ENCODE results near the gene GRIK4. TPM values are rescaled to one million over a fixed set of nuclear protein-coding genes. Genes with fewer than 3 reads are reported as not detected.

Gene GRIK4
- total and polyA plus RNA-seq, 9 of the 15 experiments (the other 6 are each of a cell fraction or from before 2014, with no cell fraction given), result not detected

- TF ChIP-seq CBFA2T2 (conservative IDR thresholded peaks at IDR 0.05) (no peak), ZNF347 (CRISPR knock-in tag; IDR thresholded peaks at IDR 0.05; ENCODE audit: low read depth) (no peak), BRF1 (IDR thresholded peaks at IDR 0.05; ENCODE audit: borderline replicate concordance, extremely low read depth, insufficient read length) (no peak), ZNF57 (CRISPR knock-in tag; IDR thresholded peaks at IDR 0.05) (no peak), CTBP1 (IDR thresholded peaks at IDR 0.05; ENCODE audit: borderline replicate concordance) (no peak), PURB (CRISPR knock-in tag; IDR thresholded peaks at IDR 0.05; ENCODE audit: low read depth) (no peak), KDM5B (IDR thresholded peaks at IDR 0.05; ENCODE audit: insufficient replicate concordance, low read depth, low read length) (no peak), ZNF134 (CRISPR knock-in tag; conservative IDR thresholded peaks at IDR 0.05) (no peak), ELF4 (CRISPR knock-in tag; IDR thresholded peaks at IDR 0.05) (no peak), ZBTB17 (CRISPR knock-in tag; IDR thresholded peaks at IDR 0.05) (no peak), POU5F1 (IDR thresholded peaks at IDR 0.05; ENCODE audit: borderline replicate concordance, low read depth, low read length, partially characterized antibody) (no peak), CBX1 (IDR thresholded peaks at IDR 0.05; ENCODE audit: low read depth) (no peak), HOMEZ (CRISPR knock-in tag; IDR thresholded peaks at IDR 0.05) (no peak), CBX3 (IDR thresholded peaks at IDR 0.05; ENCODE audit: borderline replicate concordance in 1 of 2, low read length in 2 of 2) (no peak), HDAC1 (IDR thresholded peaks at IDR 0.05) (no peak)
- H3K9ac ChIP-seq (ENCODE audit: insufficient read depth in 1 of 2, low read depth in 2 of 2, low read length in 2 of 2), result no peak overlapping the region
- DNase-seq (ENCODE audit: extremely low read depth in 1 of 4, low spot score in 3 of 4), result no peak
- no peaks in the 10 kb centered on the region for H3K79me2 ChIP-seq (ENCODE audit: control insufficient read depth, insufficient read depth, low read length)
- H3K4me1 ChIP-seq (replicated peaks in 1 of 2; ENCODE audit: control insufficient read depth in 2 of 2, insufficient read depth in 2 of 2, low read length in 2 of 2), result no peaks in the 10 kb centered on the region; a peak in 2 of 5 replicates
- ChIA-PET CTCF (ENCODE audit: low intra/inter-chr PET ratio) (no interaction called here), POLR2A (no interaction called here)
- WGBS (ENCODE audit: insufficient coverage, low coverage, missing lambda C conversion rate), result 0% methylated on average over 4 of the region's 4 CpGs
- no peak for FAIRE-seq
- H3K27ac ChIP-seq (ENCODE audit: extremely low read depth, low read depth, low read length), result no peak overlapping the region
- no peak overlapping the region for H3K4me2 ChIP-seq (ENCODE audit: insufficient read depth, low read length)
- no peaks in the 10 kb centered on the region for H3K9me1 ChIP-seq (ENCODE audit: control insufficient read depth, insufficient read depth, low read length)
- no TSS peak for BruUV-seq (replicated peaks)
- intact Hi-C loops (cut with micrococcal nuclease), result no loop called here
- 0 out of 2 replicates have a peak, but pooled peaks cover 6% of the 10 kb centered on the region for H4K20me1 ChIP-seq (replicated peaks; ENCODE audit: control insufficient read depth, insufficient read depth, low read length)
- no peaks in the 10 kb centered on the region; the same call in 1 of the 2 replicates for H3K9me3 ChIP-seq (replicated peaks; ENCODE audit: control insufficient read depth, insufficient read depth, low read depth, low read length)
- in situ Hi-C loops (cut with MboI), result no loop called here
- no peak overlapping the region for H3K4me3 ChIP-seq
- H3K27me3 ChIP-seq (ENCODE audit: control insufficient read depth in 2 of 2, insufficient read depth in 2 of 2, low read length in 2 of 2), result peaks cover 20 to 83% of the 10 kb centered on the region in 2 experiments
- no peak for ATAC-seq
- H2AFZ ChIP-seq (ENCODE audit: low read depth, low read length), result no peak overlapping the region
- no peaks in the 10 kb centered on the region for H3K36me3 ChIP-seq (ENCODE audit: control insufficient read depth, insufficient read depth, low read length)
Measured at GRCh38 chr11:120595557-120595956, 84.0 kb downstream of the GRIK4 start.

All from K562 (cell line).